ENCODE measurements around the gene RASGEF1B. TPM values are rescaled to one million over a fixed set of nuclear protein-coding genes. Genes with fewer than 3 reads are reported as not detected.

The RASGEF1B gene
- total RNA-seq, 1 experiment from 2014 or later = 7.5 TPM

GRCh38 chr4:81518762-81519426, 47.2 kb upstream of the RASGEF1B start:
- H3K23me2 ChIP-seq (ENCODE audit: insufficient read length, low read depth, low read length, poor library complexity, severe bottlenecking) = no peaks in the 10 kb centered on the region
- H3K27ac ChIP-seq (ENCODE audit: insufficient read length, low read depth, low read length) = no peak overlapping the region
- H2AFZ ChIP-seq (ENCODE audit: low read length) = no peak overlapping the region
- no peak overlapping the region for H2BK120ac ChIP-seq (ENCODE audit: low read depth, low read length, poor library complexity, severe bottlenecking)
- TF ChIP-seq, protein P1, sequence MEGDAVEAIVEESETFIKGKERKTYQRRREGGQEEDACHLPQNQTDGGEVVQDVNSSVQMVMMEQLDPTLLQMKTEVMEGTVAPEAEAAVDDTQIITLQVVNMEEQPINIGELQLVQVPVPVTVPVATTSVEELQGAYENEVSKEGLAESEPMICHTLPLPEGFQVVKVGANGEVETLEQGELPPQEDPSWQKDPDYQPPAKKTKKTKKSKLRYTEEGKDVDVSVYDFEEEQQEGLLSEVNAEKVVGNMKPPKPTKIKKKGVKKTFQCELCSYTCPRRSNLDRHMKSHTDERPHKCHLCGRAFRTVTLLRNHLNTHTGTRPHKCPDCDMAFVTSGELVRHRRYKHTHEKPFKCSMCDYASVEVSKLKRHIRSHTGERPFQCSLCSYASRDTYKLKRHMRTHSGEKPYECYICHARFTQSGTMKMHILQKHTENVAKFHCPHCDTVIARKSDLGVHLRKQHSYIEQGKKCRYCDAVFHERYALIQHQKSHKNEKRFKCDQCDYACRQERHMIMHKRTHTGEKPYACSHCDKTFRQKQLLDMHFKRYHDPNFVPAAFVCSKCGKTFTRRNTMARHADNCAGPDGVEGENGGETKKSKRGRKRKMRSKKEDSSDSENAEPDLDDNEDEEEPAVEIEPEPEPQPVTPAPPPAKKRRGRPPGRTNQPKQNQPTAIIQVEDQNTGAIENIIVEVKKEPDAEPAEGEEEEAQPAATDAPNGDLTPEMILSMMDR (conservative IDR thresholded peaks at IDR 0.05) = no peak
- H4K20me1 ChIP-seq (ENCODE audit: control insufficient read depth, insufficient read depth, insufficient read length) = no peaks in the 10 kb centered on the region
- no peaks in the 10 kb centered on the region for H3K27me3 ChIP-seq (ENCODE audit: insufficient read depth, low read length)
- no CpG with 5 or more reads among the region's 6 CpGs for WGBS (ENCODE audit: extremely low coverage, insufficient read length, low lambda C conversion rate)
- no peak overlapping the region for H3K4me3 Mint-ChIP-seq
- no peaks in the 10 kb centered on the region for H3K27me3 Mint-ChIP-seq (ENCODE audit: low read depth)
- no peaks in the 10 kb centered on the region for H3K9me3 ChIP-seq (ENCODE audit: control insufficient read depth, low read depth, low read length)
- H3K9me3 Mint-ChIP-seq = no peaks in the 10 kb centered on the region; a peak in 1 of 5 replicates
- H3K4ac ChIP-seq (ENCODE audit: low read depth, low read length) = no peak overlapping the region
- DNase-seq = no peak
- H2BK5ac ChIP-seq (ENCODE audit: insufficient read length, low read length) = no peak overlapping the region
- H3K9ac ChIP-seq (ENCODE audit: extremely low read depth, insufficient read length, low read length) = no peak overlapping the region
- H3K36me3 Mint-ChIP-seq (ENCODE audit: insufficient read depth in 1 of 3, low read depth in 3 of 3) = 0 out of 7 replicates have a peak, but pooled peaks cover 0 to 3% (median 0%) of the 10 kb centered on the region in 3 experiments
- no peak overlapping the region for H3T11ph ChIP-seq (ENCODE audit: low read length)
- no peak overlapping the region for H4K8ac ChIP-seq (replicated peaks; ENCODE audit: insufficient read length, low read depth, low read length)
- no peaks in the 10 kb centered on the region for H3K79me2 ChIP-seq (ENCODE audit: insufficient read depth, low read length)
- no peak overlapping the region for H3K4me2 ChIP-seq (ENCODE audit: insufficient read depth, insufficient read length, low read length)
- H2BK12ac ChIP-seq (ENCODE audit: insufficient read length, low read depth, low read length) = no peak overlapping the region
- peaks cover 6% of the 10 kb centered on the region; the same call in 1 of the 2 replicates for H3K4me1 ChIP-seq (ENCODE audit: insufficient read depth, low read length)
- no peak overlapping the region for H2AK5ac ChIP-seq (ENCODE audit: insufficient read length, low read length)
- no peaks in the 10 kb centered on the region for H3K79me1 ChIP-seq (ENCODE audit: insufficient read depth, low read depth, low read length, poor library complexity, severe bottlenecking)
- H4K5ac ChIP-seq (ENCODE audit: insufficient read length, low read depth, low read length) = no peak overlapping the region
- no peak overlapping the region for H3K23ac ChIP-seq (ENCODE audit: insufficient read length, low read depth, low read length)
- H2BK20ac ChIP-seq (ENCODE audit: low read depth, low read length, poor library complexity, severe bottlenecking) = no peak overlapping the region
- H3K14ac ChIP-seq (ENCODE audit: insufficient read depth, low read length) = no peak overlapping the region
- H2BK15ac ChIP-seq (ENCODE audit: low read depth, low read length) = no peak overlapping the region
- H3K27ac Mint-ChIP-seq = peak overlapping the region in 1 of 3 experiments; percentile 19; a peak in 1 of 7 replicates
- no peak overlapping the region for H3K56ac ChIP-seq (ENCODE audit: insufficient read length, low read depth, low read length)
- no peak overlapping the region for H3K18ac ChIP-seq (ENCODE audit: insufficient read length, low read depth, low read length)
- no peak overlapping the region for H4K91ac ChIP-seq (ENCODE audit: insufficient read length, low read depth, low read length)
- peaks cover 17 to 23% of the 10 kb centered on the region in 2 experiments for H3K4me1 Mint-ChIP-seq

Data from H9 (cell line).